GM13977 (cell line): ENCODE measurements around the gene ULBP2.
"Not testable (repeated sequence)": the region's sequence is repeated elsewhere in the genome, so short reads cannot be mapped to it uniquely, and the experiment has no call there.

ENCODE experiments used
- DNase-seq: peaks from one replicate; pipeline ENCODE4 v3.0.0; 2012; ENCODE audit warnings: low spot score
- in situ Hi-C: fragments of 300-500 bp; cut with MboI; formaldehyde crosslinking; loops from one replicate; pipeline ENCODE4 v1.12.0; 2022; ENCODE audit warnings: low sequenced_read_pairs, low pct_unique_long_range_greater_than_20kb, mixed read lengths, inconsistent platforms; ENCODE audit not compliant: unreplicated experiment
- TF ChIP-seq, protein P1 (sequence below): IDR thresholded peaks from 2 replicates; pipeline ENCODE4 v1.5.1; 2012; ENCODE audit warnings: mild to moderate bottlenecking, control low read depth; ENCODE audit not compliant: insufficient read depth; ENCODE audit errors: extremely low read depth, missing control alignments

The ULBP2 gene

DNA sequence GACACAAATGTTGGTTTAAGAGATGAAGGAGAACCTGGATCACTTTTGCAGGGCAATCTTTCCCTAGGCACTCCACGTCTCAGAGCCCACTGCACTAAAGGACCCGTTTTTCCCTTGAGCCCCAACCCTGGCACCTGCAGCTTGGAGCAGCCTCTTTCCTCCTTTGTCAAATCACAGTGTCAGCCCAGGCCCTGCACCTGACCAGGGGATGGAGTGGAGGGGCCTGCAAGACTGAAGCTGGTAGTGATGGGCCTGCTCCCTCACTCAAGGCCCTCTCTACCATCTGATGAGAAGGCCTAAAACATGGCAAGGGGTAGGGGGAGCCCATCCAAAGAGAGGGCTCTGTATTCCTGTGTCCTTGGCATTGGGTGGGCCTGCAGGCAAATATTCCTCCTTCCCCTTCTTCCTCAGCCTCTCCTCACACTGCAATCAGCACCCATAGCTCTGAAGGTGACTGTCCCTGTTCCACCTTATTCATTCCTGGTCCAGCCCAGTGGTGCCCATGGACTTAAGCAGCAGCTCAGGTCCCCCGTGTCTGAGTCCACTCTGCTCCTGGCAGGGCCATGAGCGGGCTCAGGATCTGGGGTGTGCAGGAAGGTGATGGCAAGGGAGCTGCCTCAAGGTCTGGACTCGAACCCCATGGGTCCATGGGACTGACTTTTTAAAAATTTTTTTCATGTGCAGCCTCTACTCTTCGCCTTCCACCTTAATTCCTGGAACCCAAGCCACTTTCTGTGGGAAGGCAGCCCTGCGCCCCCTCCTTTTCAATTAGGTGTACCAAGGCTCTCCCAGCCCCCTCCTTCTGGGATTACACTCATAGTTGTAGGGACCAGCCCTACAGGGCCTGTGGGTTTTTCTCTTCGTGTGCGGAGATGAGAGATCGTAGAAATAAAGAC, 25.6 kb upstream of the ULBP2 start:
- in situ Hi-C loops, result no loop called here
- DNase-seq, result no peak
- TF ChIP-seq, protein P1, sequence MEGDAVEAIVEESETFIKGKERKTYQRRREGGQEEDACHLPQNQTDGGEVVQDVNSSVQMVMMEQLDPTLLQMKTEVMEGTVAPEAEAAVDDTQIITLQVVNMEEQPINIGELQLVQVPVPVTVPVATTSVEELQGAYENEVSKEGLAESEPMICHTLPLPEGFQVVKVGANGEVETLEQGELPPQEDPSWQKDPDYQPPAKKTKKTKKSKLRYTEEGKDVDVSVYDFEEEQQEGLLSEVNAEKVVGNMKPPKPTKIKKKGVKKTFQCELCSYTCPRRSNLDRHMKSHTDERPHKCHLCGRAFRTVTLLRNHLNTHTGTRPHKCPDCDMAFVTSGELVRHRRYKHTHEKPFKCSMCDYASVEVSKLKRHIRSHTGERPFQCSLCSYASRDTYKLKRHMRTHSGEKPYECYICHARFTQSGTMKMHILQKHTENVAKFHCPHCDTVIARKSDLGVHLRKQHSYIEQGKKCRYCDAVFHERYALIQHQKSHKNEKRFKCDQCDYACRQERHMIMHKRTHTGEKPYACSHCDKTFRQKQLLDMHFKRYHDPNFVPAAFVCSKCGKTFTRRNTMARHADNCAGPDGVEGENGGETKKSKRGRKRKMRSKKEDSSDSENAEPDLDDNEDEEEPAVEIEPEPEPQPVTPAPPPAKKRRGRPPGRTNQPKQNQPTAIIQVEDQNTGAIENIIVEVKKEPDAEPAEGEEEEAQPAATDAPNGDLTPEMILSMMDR, result no peak

DNA sequence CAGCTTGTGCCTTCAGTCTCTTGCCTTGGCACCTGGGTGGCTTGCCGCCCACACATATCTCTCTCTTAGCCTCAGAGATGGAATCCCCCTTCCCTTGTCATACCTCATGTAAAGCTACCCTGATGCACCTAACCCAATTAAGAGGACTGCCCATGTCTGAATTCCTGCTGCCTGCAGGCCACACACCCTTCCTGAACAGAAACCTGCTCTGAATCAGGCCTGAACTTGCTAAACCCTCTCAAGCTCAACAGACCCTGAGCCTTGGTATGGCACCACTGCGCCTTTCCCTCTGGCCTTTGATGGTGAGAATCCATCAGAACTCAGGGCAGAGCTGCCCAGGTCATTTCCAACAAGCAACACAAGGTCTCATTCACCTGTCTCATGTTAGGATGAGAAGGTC, 24.1 kb upstream of the ULBP2 start:
- in situ Hi-C loops, result no loop called here
- TF ChIP-seq, protein P1, result no peak

DNA sequence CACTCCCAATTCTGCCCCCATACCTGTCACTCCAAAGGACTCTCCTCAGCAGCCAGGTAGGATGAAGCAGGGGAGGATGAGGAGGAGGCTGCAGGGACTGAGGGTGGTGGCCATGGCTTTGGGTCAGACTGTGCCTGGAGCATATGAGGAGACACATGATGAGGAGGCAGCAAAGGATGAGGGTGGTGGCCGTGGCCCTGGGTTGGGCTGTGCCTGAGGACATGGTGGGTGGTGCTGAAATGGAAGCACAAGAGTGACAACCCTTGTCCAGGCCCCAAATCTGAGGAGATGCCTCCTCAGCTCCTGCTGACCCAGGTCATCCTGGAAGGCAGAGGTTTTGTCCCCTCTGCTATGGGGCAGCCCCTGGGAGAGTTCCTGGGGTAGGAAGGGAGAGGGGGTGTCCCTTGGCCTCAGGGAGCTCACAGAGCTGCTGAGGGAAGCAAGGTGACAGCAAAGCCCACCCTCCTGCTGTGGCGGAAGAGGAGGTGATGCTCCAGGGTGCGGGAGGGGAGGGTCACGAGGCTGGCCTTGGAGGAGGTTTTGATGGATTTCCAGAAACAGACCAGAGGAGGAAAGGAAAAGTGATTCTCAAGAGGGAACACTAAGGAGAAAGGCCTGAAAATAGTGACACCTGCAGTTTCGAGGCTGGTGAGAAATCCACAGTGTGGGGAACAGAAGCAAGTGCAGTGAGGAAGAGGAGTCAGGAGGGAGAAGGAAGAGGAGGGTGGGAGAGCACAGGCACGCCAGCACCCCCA, 23.5 kb upstream of the ULBP2 start:
- DNase-seq, result no peak
- TF ChIP-seq, protein P1, result no peak
- in situ Hi-C loops, result no loop called here

More for the DNA sequence above, 24.1 kb upstream of the ULBP2 start:
- DNase-seq, result no peak

DNA sequence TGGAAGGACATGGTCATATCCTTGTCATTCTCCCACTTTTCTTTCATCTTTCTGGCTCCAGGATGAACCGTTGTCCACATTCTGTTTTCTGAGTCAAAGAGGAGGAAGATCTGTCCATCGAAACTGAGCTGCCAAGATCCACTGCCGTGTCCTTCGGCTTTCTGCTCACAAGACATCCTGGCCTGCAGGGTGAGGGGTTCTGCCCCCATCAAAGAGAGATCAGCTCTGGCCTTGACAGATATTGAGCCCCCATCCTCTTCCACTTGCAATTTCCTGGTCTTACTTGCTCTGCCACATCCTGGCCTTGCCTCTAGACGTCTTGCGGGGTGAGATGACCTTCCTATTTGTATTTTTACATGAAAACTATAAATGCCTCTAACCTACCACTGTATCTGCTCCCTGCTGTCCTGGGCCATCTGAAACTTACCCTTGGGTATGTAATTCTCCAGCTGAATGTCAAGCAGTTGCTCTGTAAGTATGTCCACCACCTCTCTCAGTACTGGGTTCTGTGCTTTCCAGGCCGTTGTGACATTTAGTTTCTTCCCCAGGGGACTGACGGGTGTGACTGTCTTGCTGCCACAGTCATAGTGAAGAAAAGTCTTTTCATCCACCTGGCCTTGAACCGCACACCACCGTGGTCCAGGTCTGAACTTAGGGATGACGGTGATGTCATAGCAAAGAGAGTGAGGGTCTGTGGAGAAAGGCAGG, 22.5 kb upstream of the ULBP2 start:
- DNase-seq, in situ Hi-C loops: not testable (repeated sequence)

DNA sequence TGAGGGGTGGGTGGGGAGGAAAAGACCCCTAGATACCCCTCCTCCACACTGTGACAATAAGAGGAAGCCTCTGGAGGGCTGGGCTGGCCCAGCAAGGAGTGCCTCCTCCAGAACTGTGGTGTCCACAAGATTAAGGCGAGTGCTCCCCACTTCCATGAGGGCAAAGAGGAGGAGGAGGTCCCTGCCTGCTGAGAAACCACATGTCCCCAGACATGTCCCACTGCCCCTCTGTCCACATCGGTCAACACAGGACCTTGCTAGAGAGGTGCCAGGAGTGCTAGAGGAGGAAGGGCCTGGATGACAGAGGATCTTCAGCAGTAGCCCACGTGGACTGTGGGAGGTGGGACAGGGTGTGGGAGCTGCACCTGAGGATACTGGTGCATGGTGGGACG, 22.0 kb upstream of the ULBP2 start:
- in situ Hi-C loops, result loop anchor here (5.0 kb wide), 1 partner anchor 102 kb away; no protein-coding TSS in a partner anchor
- DNase-seq, result no peak
- TF ChIP-seq, protein P1, result no peak

DNA sequence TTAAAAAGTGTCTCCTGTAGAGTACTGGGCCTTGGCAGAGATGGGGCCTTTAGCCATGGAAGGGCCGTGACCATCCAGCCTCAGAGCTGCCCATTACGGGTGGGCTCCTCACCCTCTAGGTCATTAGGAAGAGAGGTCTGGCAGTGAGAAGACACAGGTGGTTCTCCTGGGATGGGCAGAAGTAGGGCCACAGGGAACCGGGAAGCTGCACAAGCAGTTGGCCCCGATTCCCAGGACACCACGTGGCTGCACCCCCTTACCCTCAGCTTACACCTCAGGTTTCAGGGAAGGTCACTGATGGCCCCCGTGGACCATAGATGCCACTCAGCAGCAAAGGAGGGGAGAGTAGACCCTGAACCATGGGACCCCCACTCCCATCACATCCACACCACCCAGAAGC, 20.5 kb upstream of the ULBP2 start:
- in situ Hi-C loops, result loop anchor here (5.0 kb wide), 1 partner anchor 101 kb away; no protein-coding TSS in a partner anchor
- DNase-seq, result no peak
- TF ChIP-seq, protein P1, result no peak

DNA sequence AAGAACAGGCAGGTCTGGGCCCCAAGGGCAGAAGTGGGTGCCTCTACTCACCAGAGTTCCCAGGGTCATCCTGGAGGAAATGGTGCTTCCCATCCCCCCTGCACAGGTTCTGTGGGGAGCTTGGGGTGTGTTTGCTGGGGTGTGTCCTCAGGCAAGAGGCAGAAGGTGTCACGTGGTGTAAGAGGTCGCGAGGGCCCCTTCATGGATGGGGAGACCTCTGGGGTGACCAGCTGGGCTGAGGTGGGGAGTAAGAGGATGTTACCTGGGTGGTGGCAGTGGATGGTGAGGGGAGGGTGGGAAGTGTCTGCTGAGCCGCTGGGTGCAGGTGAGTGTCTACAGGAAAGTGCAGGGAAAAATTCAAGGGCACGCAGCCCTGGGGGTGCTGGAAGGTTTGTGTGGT, 19.7 kb upstream of the ULBP2 start:
- in situ Hi-C loops, result loop anchor here (5.0 kb wide), 1 partner anchor 100 kb away; no protein-coding TSS in a partner anchor
- not testable (repeated sequence) for DNase-seq
